ENCODE results near the gene CXCL16.
"Not testable (repeated sequence)": the region's sequence is repeated elsewhere in the genome, so short reads cannot be mapped to it uniquely, and the experiment has no call there.

The CXCL16 gene

GRCh38 chr17:4719684-4720221 lies 20.0 kb downstream of the CXCL16 start:
- no peak for DNase-seq

GRCh38 chr17:4719146-4719545 lies 20.6 kb downstream of the CXCL16 start:
- no peak for DNase-seq

- DNase-seq: no peak
Measured at GRCh38 chr17:4718276-4718675, 21.5 kb downstream of the CXCL16 start.

GRCh38 chr17:4717791-4718190 lies 21.9 kb downstream of the CXCL16 start:
- no peak for DNase-seq

- no peak for DNase-seq
Measured at GRCh38 chr17:4716081-4716480, 23.6 kb downstream of the CXCL16 start.

GRCh38 chr17:4715063-4715744 lies 24.5 kb downstream of the CXCL16 start:
- no peak for DNase-seq

- DNase-seq: not testable (repeated sequence)
Measured at GRCh38 chr17:4714340-4715062, 25.2 kb downstream of the CXCL16 start.

GRCh38 chr17:4712526-4712925 lies 27.2 kb downstream of the CXCL16 start:
- DNase-seq: no peak

- no peak for DNase-seq
Measured at GRCh38 chr17:4711661-4712181, 28.0 kb downstream of the CXCL16 start.

GRCh38 chr17:4710693-4711634 lies 28.8 kb downstream of the CXCL16 start:
- DNase-seq: no peak

- peak; percentile 91 for DNase-seq
Measured at GRCh38 chr17:4709794-4710692, 29.7 kb downstream of the CXCL16 start, which contains the start of gene ARRB2. Gene ARRB2, plus strand, starts transcription at chr17:4710632. Its CDS starts 90 bp downstream, at chr17:4710722.

GRCh38 chr17:4708436-4708835 lies 31.3 kb downstream of the CXCL16 start:
- no peak for DNase-seq

GRCh38 chr17:4706121-4706520 lies 33.6 kb downstream of the CXCL16 start:
- no peak for DNase-seq

- no peak for DNase-seq
Measured at GRCh38 chr17:4704991-4705390, 34.7 kb downstream of the CXCL16 start.

- DNase-seq: not testable (repeated sequence)
Measured at GRCh38 chr17:4704574-4704907, 35.2 kb downstream of the CXCL16 start.

GRCh38 chr17:4703330-4703691 lies 36.4 kb downstream of the CXCL16 start:
- DNase-seq: no peak

GRCh38 chr17:4701116-4701515 lies 38.6 kb downstream of the CXCL16 start:
- DNase-seq: no peak

GRCh38 chr17:4699401-4700056 lies 40.2 kb downstream of the CXCL16 start:
- DNase-seq: not testable (repeated sequence)

GRCh38 chr17:4696437-4696805 lies 43.3 kb downstream of the CXCL16 start:
- DNase-seq: no peak

- DNase-seq: no peak
Measured at GRCh38 chr17:4693416-4693815, 46.3 kb downstream of the CXCL16 start.

GRCh38 chr17:4691686-4692085 lies 48.0 kb downstream of the CXCL16 start:
- no peak for DNase-seq
